PC-9 (cell line): Measurements from ENCODE around the gene GZF1. TPM values are rescaled to one million over a fixed set of nuclear protein-coding genes. Genes with fewer than 3 reads are reported as not detected.
A peak's percentile ranks its signal among the peaks of the same experiment; 100 is the strongest.

Experiments
- BruUV-seq: library from RNA; stranded (reverse); fragments of 400-500 nt; replicated peaks from 2 replicates; lab custom pipeline; 2021; lab: Mats Ljungman, UMichigan
- CTCF ChIA-PET: fragments of 300-600 bp; sonication (Branson Sonifier 250); formaldehyde crosslinking; loops from one replicate; lab custom pipeline; 2022; ENCODE audit warnings: antibody characterized with exemption; lab: Charles Lee
- POLR2A ChIA-PET: fragments of 300-600 bp; sonication (Branson Sonifier 250); formaldehyde crosslinking; loops from one replicate; lab custom pipeline; 2022; ENCODE audit warnings: antibody characterized with exemption; ENCODE audit not compliant: unreplicated experiment; lab: Charles Lee
- DNase-seq, 2 experiments: peaks; one replicate each; pipeline versions ENCODE4 v3.0.0 to v3.0.0-alpha.2; 2015 to 2022; ENCODE audit warnings: mixed read lengths in 1 of 2
- H2AFZ ChIP-seq: fragments of 200-600 bp; sonication (generic); 2 replicates; pipeline ENCODE4 v1.8.1; 2017; ENCODE audit warnings: antibody characterized with exemption
- H3F3A ChIP-seq: fragments of 200-600 bp; sonication (generic); 2 replicates; pipeline ENCODE4 v1.8.1; 2017; ENCODE audit warnings: antibody characterized with exemption, mild to moderate bottlenecking, low read depth; ENCODE audit not compliant: insufficient read depth
- H3K27ac ChIP-seq: fragments of 200-600 bp; sonication (generic); 2 replicates; pipeline ENCODE4 v1.6.1; 2016; ENCODE audit warnings: mixed run types
- H3K27me3 ChIP-seq: fragments of 200-600 bp; sonication (generic); 2 replicates; pipeline ENCODE4 v1.6.1; 2016; ENCODE audit warnings: low read depth, mixed run types; ENCODE audit not compliant: insufficient read depth
- H3K36me3 ChIP-seq: fragments of 200-600 bp; sonication (generic); 2 replicates; pipeline ENCODE4 v1.6.1; 2016; ENCODE audit warnings: low read depth, mixed run types
- H3K4me1 ChIP-seq: fragments of 200-600 bp; sonication (generic); replicated peaks from 2 replicates; pipeline ENCODE4 v1.6.1; 2016; ENCODE audit warnings: mixed run types; ENCODE audit not compliant: insufficient read depth
- H3K4me2 ChIP-seq: fragments of 200-600 bp; sonication (generic); 2 replicates; pipeline ENCODE4 v1.6.1; 2017; ENCODE audit warnings: mixed run types
- H3K4me3 ChIP-seq: fragments of 200-600 bp; sonication (generic); 2 replicates; pipeline ENCODE4 v1.6.1; 2016; ENCODE audit warnings: mixed run types
- H3K79me2 ChIP-seq: fragments of 200-600 bp; sonication (generic); 2 replicates; pipeline ENCODE4 v1.6.1; 2017; ENCODE audit warnings: low read depth, mixed run types
- H3K9me2 ChIP-seq: fragments of 200-600 bp; sonication (generic); 2 replicates; pipeline ENCODE4 v1.8.1; 2017; ENCODE audit warnings: mild to moderate bottlenecking; ENCODE audit not compliant: insufficient read depth
- H3K9me3 ChIP-seq: fragments of 200-600 bp; sonication (generic); 2 replicates; pipeline ENCODE4 v1.8.1; 2016; ENCODE audit warnings: low read depth; ENCODE audit not compliant: insufficient read depth
- H4K20me1 ChIP-seq: fragments of 200-600 bp; sonication (generic); 2 replicates; pipeline ENCODE4 v1.8.1; 2017; ENCODE audit not compliant: insufficient read depth
- CTCF ChIP-seq: fragments of 200-600 bp; sonication (generic); conservative IDR thresholded peaks from 2 replicates; pipeline ENCODE4 v1.6.1; 2017; ENCODE audit warnings: mixed run types, antibody characterized with exemption, mild to moderate bottlenecking, moderate library complexity
- EZH2 ChIP-seq: fragments of 200-600 bp; sonication (generic); IDR thresholded peaks from 2 replicates; pipeline ENCODE4 v1.8.0; 2017; ENCODE audit warnings: antibody characterized with exemption, low read depth
- intact Hi-C: fragments of 100-400 bp; cut with micrococcal nuclease; formaldehyde crosslinking; loops from one replicate; pipeline ENCODE4 v1.10.0; 2022; ENCODE audit not compliant: unreplicated experiment
- total RNA-seq: library from RNA; stranded (reverse); gene quantifications from 2 replicates; pipeline ENCODE4 v1.2.3, GENCODE V29; 2021

The GZF1 gene
- total RNA-seq, 1 experiment from 2014 or later, result 8.1 TPM

- Histone ChIP-seq H3F3A (peaks cover 10% of the 10 kb centered on the region; the same call in 1 of the 2 replicates), H3K9me2 (no peaks in the 10 kb centered on the region), H3K9me3 (no peaks in the 10 kb centered on the region), H3K79me2 (peaks cover 57% of the 10 kb centered on the region), H3K27ac (no peak overlapping the region), H4K20me1 (0 out of 2 replicates have a peak, but pooled peaks cover 13% of the 10 kb centered on the region), H2AFZ (no peak overlapping the region), H3K36me3 (peaks cover 11% of the 10 kb centered on the region; the same call in 1 of the 2 replicates), H3K27me3 (no peaks in the 10 kb centered on the region), H3K4me2 (no peak overlapping the region), H3K4me1 (peaks cover 24% of the 10 kb centered on the region), H3K4me3 (no peak overlapping the region)
- TF ChIP-seq EZH2 (no peak), CTCF (no peak)
- no TSS peak for BruUV-seq
- intact Hi-C loops, result no loop called here
- ChIA-PET POLR2A (interaction anchor here (0.6 kb wide), 1 partner anchor 17 kb away, joined by 6 read pairs; the partner anchor contains the start of gene NXT1), CTCF (no interaction called here)
- no peak for DNase-seq
These were observed 5.8 kb downstream of the GZF1 start for GRCh38 chr20:23367770-23368169.

GRCh38 chr20:23368316-23369071, 6.5 kb downstream of the GZF1 start:
- ChIA-PET POLR2A (interaction anchor here (0.6 kb wide), 1 partner anchor 18 kb away, joined by 6 read pairs; the partner anchor contains the start of gene NXT1), CTCF (no interaction called here)
- peaks cover 10% of the 10 kb centered on the region; the same call in 1 of the 2 replicates for H3F3A ChIP-seq
- H4K20me1 ChIP-seq, result 0 out of 2 replicates have a peak, but pooled peaks cover 12% of the 10 kb centered on the region
- peaks cover 13% of the 10 kb centered on the region for H3K36me3 ChIP-seq
- peaks cover 18% of the 10 kb centered on the region for H3K4me1 ChIP-seq
- TF ChIP-seq CTCF (no peak), EZH2 (no peak)
- intact Hi-C loops, result no loop called here
- no peak for DNase-seq
- no TSS peak for BruUV-seq
- no peak overlapping the region for H2AFZ ChIP-seq
- H3K27ac ChIP-seq, result no peak overlapping the region
- no peaks in the 10 kb centered on the region for H3K27me3 ChIP-seq
- no peak overlapping the region for H3K4me2 ChIP-seq
- peaks cover 49% of the 10 kb centered on the region for H3K79me2 ChIP-seq
- no peak overlapping the region for H3K4me3 ChIP-seq
- no peaks in the 10 kb centered on the region for H3K9me2 ChIP-seq
- no peaks in the 10 kb centered on the region for H3K9me3 ChIP-seq

GRCh38 chr20:23369072-23369823, 7.3 kb downstream of the GZF1 start:
- H3K79me2 ChIP-seq, result peaks cover 42% of the 10 kb centered on the region

More at GRCh38 chr20:23369072-23369823, 7.3 kb downstream of the GZF1 start:
- no peak for DNase-seq
- Histone ChIP-seq H3K27me3 (no peaks in the 10 kb centered on the region), H3K27ac (no peak overlapping the region), H3K36me3 (peaks cover 19% of the 10 kb centered on the region), H4K20me1 (0 out of 2 replicates have a peak, but pooled peaks cover 7% of the 10 kb centered on the region), H3K9me3 (no peaks in the 10 kb centered on the region), H3K4me3 (no peak overlapping the region), H3F3A (peaks cover 10% of the 10 kb centered on the region; the same call in 1 of the 2 replicates), H3K9me2 (no peaks in the 10 kb centered on the region), H3K4me1 (peaks cover 16% of the 10 kb centered on the region), H3K4me2 (no peak overlapping the region), H2AFZ (no peak overlapping the region)
- intact Hi-C loops, result no loop called here
- TF ChIP-seq EZH2 (no peak), CTCF (no peak)
- BruUV-seq, result TSS peak; percentile 7
- ChIA-PET POLR2A (no interaction called here), CTCF (no interaction called here)
